WTC11 (cell line): ENCODE measurements around the gene GAS2. TPM values are rescaled to one million over a fixed set of nuclear protein-coding genes. Genes with fewer than 3 reads are reported as not detected.

ENCODE experiments used
- ATAC-seq: fragments of 200-7000 bp; cut with Tn5 transposase; 2 replicates; pipeline ENCODE4 v1.10.0; 2021; ENCODE audit warnings: mild to moderate bottlenecking, moderate library complexity
- CTCF ChIA-PET: fragments of 300-600 bp; sonication (Branson Sonifier 250); formaldehyde crosslinking; loops from one replicate; lab custom pipeline; 2021; ENCODE audit warnings: antibody characterized with exemption; lab: Charles Lee
- POLR2A ChIA-PET: fragments of 350-600 bp; sonication (Branson Sonifier 250); formaldehyde crosslinking; loops from one replicate; lab custom pipeline; 2021; ENCODE audit warnings: antibody characterized with exemption; lab: Charles Lee
- DNase-seq: peaks from one replicate; pipeline ENCODE4 v3.0.0; 2021; ENCODE audit warnings: low spot score
- H3K27ac Mint-ChIP-seq: 2 replicates; pipeline ENCODE4 v1.8.0; 2021; ENCODE audit warnings: mixed read lengths
- H3K27me3 Mint-ChIP-seq: 2 replicates; pipeline ENCODE4 v1.8.0; 2021; ENCODE audit warnings: low read depth, mild to moderate bottlenecking, moderate library complexity, mixed read lengths
- H3K36me3 Mint-ChIP-seq: 2 replicates; pipeline ENCODE4 v1.8.0; 2021; ENCODE audit warnings: mixed read lengths
- H3K4me1 Mint-ChIP-seq: 2 replicates; pipeline ENCODE4 v1.8.0; 2022; ENCODE audit warnings: mixed read lengths
- H3K4me3 Mint-ChIP-seq: 2 replicates; pipeline ENCODE4 v1.8.0; 2021; ENCODE audit warnings: mild to moderate bottlenecking, moderate library complexity, mixed read lengths
- H3K9me3 Mint-ChIP-seq: 2 replicates; pipeline ENCODE4 v1.8.0; 2021; ENCODE audit warnings: mixed read lengths
- CBFB ChIP-seq: sonication (generic); formaldehyde crosslinking; IDR thresholded peaks from 2 replicates; pipeline ENCODE4 v1.8.1; 2022; ENCODE audit warnings: mild to moderate bottlenecking, low read depth, missing genetic modification reagents
- EMX1 ChIP-seq: fragments of 250-450 bp; sonication (Bioruptor Pico); IDR thresholded peaks from 2 replicates; pipeline ENCODE4 v1.8.0; 2021; ENCODE audit warnings: mild to moderate bottlenecking
- IRF2 ChIP-seq: sonication (generic); formaldehyde crosslinking; IDR thresholded peaks from 2 replicates; pipeline ENCODE4 v1.8.0; 2022; ENCODE audit warnings: low read depth, missing genetic modification reagents, borderline replicate concordance
- KAT7 ChIP-seq: sonication (generic); formaldehyde crosslinking; IDR thresholded peaks from 2 replicates; pipeline ENCODE4 v1.8.1; 2023; ENCODE audit warnings: missing genetic modification reagents, mild to moderate bottlenecking, borderline replicate concordance
- MYBL2 ChIP-seq: sonication (generic); formaldehyde crosslinking; IDR thresholded peaks from 2 replicates; pipeline ENCODE4 v1.8.1; 2023; ENCODE audit warnings: mild to moderate bottlenecking, moderate library complexity, missing genetic modification reagents
- NFE2L1 ChIP-seq: sonication (generic); formaldehyde crosslinking; IDR thresholded peaks from 2 replicates; pipeline ENCODE4 v1.8.1; 2023; ENCODE audit warnings: missing genetic modification reagents
- NFYB ChIP-seq: sonication (generic); formaldehyde crosslinking; conservative IDR thresholded peaks from 2 replicates; pipeline ENCODE4 v1.8.0; 2022; ENCODE audit warnings: low read depth, missing genetic modification reagents
- NR2C2 ChIP-seq: sonication (generic); formaldehyde crosslinking; IDR thresholded peaks from 2 replicates; pipeline ENCODE4 v1.8.0; 2022; ENCODE audit warnings: mild to moderate bottlenecking, missing genetic modification reagents
- OVOL2 ChIP-seq: fragments of 250-450 bp; sonication (Bioruptor Pico); IDR thresholded peaks from 2 replicates; pipeline ENCODE4 v1.9.0; 2021; ENCODE audit warnings: mild to moderate bottlenecking, borderline replicate concordance
- RORB ChIP-seq: fragments of 250-450 bp; sonication (Bioruptor Pico); IDR thresholded peaks from 2 replicates; pipeline ENCODE4 v1.9.0; 2021; ENCODE audit warnings: mild to moderate bottlenecking
- SP1 ChIP-seq: sonication (generic); formaldehyde crosslinking; conservative IDR thresholded peaks from 2 replicates; pipeline ENCODE4 v1.8.1; 2022; ENCODE audit warnings: missing genetic modification reagents
- TP53 ChIP-seq: sonication (generic); formaldehyde crosslinking; IDR thresholded peaks from 2 replicates; pipeline ENCODE4 v1.8.1; 2023; ENCODE audit warnings: mild to moderate bottlenecking, missing genetic modification reagents
- ZNF232 ChIP-seq: sonication (generic); formaldehyde crosslinking; IDR thresholded peaks from 2 replicates; pipeline ENCODE4 v1.8.0; 2022; ENCODE audit warnings: mild to moderate bottlenecking, missing genetic modification reagents
- ZNF317 ChIP-seq: sonication (generic); formaldehyde crosslinking; IDR thresholded peaks from 2 replicates; pipeline ENCODE4 v1.8.1; 2023; ENCODE audit warnings: low read depth, mild to moderate bottlenecking, moderate library complexity, missing genetic modification reagents, borderline replicate concordance
- ZNF396 ChIP-seq: fragments of 250-450 bp; sonication (Bioruptor Pico); IDR thresholded peaks from 2 replicates; pipeline ENCODE4 v1.8.0; 2021; ENCODE audit warnings: mild to moderate bottlenecking, moderate library complexity, borderline replicate concordance
- total RNA-seq: library from RNA; stranded (reverse); gene quantifications from 3 replicates; pipeline ENCODE4 v1.2.3, GENCODE V29; 2021
- TF ChIP-seq, protein P1 (sequence below): fragments of 250-450 bp; sonication (Bioruptor Pico); IDR thresholded peaks from 2 replicates; pipeline ENCODE4 v1.9.0; 2021; ENCODE audit warnings: mild to moderate bottlenecking, borderline replicate concordance
- TF ChIP-seq, protein P2 (sequence below): sonication (generic); formaldehyde crosslinking; IDR thresholded peaks from 2 replicates; pipeline ENCODE4 v1.8.1; 2023; ENCODE audit warnings: mild to moderate bottlenecking, missing genetic modification reagents, moderate library complexity
- TF ChIP-seq, protein P3 (sequence below): sonication (generic); formaldehyde crosslinking; IDR thresholded peaks from 2 replicates; pipeline ENCODE4 v1.8.1; 2023; ENCODE audit warnings: mild to moderate bottlenecking, missing genetic modification reagents, borderline replicate concordance
- TF ChIP-seq, protein P4 (sequence below): sonication (generic); formaldehyde crosslinking; IDR thresholded peaks from 2 replicates; pipeline ENCODE4 v1.8.1; 2023; ENCODE audit warnings: mild to moderate bottlenecking, missing genetic modification reagents, moderate library complexity
- TF ChIP-seq, protein P5 (sequence below): sonication (generic); formaldehyde crosslinking; IDR thresholded peaks from 2 replicates; pipeline ENCODE4 v1.8.0; 2023; ENCODE audit warnings: missing genetic modification reagents
- TF ChIP-seq, protein P6 (sequence below): sonication (generic); formaldehyde crosslinking; IDR thresholded peaks from 2 replicates; pipeline ENCODE4 v1.8.0; 2023; ENCODE audit warnings: missing genetic modification reagents, mild to moderate bottlenecking, borderline replicate concordance

Gene GAS2
- total RNA-seq, 1 experiment from 2014 or later = 1.8 TPM

DNA sequence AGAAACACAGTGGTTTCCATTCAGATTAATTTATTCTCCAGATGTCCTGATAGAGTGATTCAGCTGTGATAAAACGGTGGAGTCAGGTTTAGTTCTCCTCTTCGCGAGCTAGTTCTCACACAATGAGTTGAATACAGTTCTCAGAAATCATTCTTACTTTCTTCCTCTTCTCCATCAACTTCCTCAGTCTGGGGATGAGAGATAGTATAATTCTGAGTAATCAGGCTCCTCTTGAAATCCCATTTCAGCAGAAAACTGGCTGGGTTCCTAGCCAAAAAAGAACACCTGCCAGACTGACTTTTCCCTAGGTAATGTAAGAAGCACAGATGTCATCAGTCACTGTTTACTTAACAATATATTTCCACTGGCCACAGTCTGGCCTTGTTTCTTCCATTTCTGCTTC lies 86.5 kb downstream of the GAS2 start:
- Mint-ChIP-seq H3K27ac (no peak overlapping the region), H3K4me3 (no peak overlapping the region), H3K27me3 (no peaks in the 10 kb centered on the region), H3K4me1 (peaks cover 7% of the 10 kb centered on the region), H3K9me3 (no peaks in the 10 kb centered on the region), H3K36me3 (no peaks in the 10 kb centered on the region)
- CTCF ChIA-PET = no interaction called here
- POLR2A ChIA-PET = interaction anchor here (0.5 kb wide), 1 partner anchor 1108 kb away, joined by 3 read pairs; no protein-coding TSS in a partner anchor
- ATAC-seq = no peak
- TF ChIP-seq ZNF317 (CRISPR knock-in tag) = no peak
- no peak for TF ChIP-seq KAT7 (CRISPR knock-in tag)
- TF ChIP-seq, protein P1, sequence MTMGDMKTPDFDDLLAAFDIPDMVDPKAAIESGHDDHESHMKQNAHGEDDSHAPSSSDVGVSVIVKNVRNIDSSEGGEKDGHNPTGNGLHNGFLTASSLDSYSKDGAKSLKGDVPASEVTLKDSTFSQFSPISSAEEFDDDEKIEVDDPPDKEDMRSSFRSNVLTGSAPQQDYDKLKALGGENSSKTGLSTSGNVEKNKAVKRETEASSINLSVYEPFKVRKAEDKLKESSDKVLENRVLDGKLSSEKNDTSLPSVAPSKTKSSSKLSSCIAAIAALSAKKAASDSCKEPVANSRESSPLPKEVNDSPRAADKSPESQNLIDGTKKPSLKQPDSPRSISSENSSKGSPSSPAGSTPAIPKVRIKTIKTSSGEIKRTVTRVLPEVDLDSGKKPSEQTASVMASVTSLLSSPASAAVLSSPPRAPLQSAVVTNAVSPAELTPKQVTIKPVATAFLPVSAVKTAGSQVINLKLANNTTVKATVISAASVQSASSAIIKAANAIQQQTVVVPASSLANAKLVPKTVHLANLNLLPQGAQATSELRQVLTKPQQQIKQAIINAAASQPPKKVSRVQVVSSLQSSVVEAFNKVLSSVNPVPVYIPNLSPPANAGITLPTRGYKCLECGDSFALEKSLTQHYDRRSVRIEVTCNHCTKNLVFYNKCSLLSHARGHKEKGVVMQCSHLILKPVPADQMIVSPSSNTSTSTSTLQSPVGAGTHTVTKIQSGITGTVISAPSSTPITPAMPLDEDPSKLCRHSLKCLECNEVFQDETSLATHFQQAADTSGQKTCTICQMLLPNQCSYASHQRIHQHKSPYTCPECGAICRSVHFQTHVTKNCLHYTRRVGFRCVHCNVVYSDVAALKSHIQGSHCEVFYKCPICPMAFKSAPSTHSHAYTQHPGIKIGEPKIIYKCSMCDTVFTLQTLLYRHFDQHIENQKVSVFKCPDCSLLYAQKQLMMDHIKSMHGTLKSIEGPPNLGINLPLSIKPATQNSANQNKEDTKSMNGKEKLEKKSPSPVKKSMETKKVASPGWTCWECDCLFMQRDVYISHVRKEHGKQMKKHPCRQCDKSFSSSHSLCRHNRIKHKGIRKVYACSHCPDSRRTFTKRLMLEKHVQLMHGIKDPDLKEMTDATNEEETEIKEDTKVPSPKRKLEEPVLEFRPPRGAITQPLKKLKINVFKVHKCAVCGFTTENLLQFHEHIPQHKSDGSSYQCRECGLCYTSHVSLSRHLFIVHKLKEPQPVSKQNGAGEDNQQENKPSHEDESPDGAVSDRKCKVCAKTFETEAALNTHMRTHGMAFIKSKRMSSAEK (CRISPR knock-in tag) = no peak
- no peak for TF ChIP-seq NR2C2 (CRISPR knock-in tag)
- no peak for TF ChIP-seq OVOL2 (CRISPR knock-in tag)
- TF ChIP-seq SP1 (CRISPR knock-in tag) = no peak
- TF ChIP-seq NFYB = no peak
- no peak for TF ChIP-seq RORB
- TF ChIP-seq, protein P2, sequence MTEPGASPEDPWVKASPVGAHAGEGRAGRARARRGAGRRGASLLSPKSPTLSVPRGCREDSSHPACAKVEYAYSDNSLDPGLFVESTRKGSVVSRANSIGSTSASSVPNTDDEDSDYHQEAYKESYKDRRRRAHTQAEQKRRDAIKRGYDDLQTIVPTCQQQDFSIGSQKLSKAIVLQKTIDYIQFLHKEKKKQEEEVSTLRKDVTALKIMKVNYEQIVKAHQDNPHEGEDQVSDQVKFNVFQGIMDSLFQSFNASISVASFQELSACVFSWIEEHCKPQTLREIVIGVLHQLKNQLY (CRISPR knock-in tag) = no peak
- DNase-seq = no peak

DNA sequence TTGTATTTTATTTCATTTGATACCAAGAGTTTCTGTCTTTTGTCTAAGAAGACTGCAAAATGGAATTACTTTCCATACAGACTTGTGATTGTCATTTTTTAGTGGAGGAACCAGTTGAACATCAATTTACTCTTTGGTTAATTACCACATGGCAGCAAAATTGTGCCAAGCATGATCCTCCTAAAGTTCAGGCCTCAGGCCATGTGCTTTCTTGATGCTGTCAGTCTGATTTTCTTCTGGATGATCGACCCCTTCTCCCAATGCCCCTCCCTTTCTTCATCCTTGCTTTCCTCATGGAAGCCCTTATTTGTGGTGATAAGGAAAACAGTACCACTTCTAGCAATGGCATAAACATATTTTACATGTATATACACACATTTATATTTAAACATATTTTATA lies 87.0 kb downstream of the GAS2 start:
- POLR2A ChIA-PET = no interaction called here
- no peak overlapping the region for H3K27ac Mint-ChIP-seq

More for the DNA sequence above, 87.0 kb downstream of the GAS2 start:
- TF ChIP-seq, protein P3, sequence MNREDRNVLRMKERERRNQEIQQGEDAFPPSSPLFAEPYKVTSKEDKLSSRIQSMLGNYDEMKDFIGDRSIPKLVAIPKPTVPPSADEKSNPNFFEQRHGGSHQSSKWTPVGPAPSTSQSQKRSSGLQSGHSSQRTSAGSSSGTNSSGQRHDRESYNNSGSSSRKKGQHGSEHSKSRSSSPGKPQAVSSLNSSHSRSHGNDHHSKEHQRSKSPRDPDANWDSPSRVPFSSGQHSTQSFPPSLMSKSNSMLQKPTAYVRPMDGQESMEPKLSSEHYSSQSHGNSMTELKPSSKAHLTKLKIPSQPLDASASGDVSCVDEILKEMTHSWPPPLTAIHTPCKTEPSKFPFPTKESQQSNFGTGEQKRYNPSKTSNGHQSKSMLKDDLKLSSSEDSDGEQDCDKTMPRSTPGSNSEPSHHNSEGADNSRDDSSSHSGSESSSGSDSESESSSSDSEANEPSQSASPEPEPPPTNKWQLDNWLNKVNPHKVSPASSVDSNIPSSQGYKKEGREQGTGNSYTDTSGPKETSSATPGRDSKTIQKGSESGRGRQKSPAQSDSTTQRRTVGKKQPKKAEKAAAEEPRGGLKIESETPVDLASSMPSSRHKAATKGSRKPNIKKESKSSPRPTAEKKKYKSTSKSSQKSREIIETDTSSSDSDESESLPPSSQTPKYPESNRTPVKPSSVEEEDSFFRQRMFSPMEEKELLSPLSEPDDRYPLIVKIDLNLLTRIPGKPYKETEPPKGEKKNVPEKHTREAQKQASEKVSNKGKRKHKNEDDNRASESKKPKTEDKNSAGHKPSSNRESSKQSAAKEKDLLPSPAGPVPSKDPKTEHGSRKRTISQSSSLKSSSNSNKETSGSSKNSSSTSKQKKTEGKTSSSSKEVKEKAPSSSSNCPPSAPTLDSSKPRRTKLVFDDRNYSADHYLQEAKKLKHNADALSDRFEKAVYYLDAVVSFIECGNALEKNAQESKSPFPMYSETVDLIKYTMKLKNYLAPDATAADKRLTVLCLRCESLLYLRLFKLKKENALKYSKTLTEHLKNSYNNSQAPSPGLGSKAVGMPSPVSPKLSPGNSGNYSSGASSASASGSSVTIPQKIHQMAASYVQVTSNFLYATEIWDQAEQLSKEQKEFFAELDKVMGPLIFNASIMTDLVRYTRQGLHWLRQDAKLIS (CRISPR knock-in tag) = no peak
- TF ChIP-seq ZNF232 (CRISPR knock-in tag) (no peak), EMX1 (no peak), IRF2 (CRISPR knock-in tag) (no peak), ZNF396 (no peak), SP1 (CRISPR knock-in tag) (no peak), NFE2L1 (no peak), TP53 (no peak), MYBL2 (CRISPR knock-in tag) (no peak), CBFB (CRISPR knock-in tag) (no peak)
- TF ChIP-seq, protein P4, sequence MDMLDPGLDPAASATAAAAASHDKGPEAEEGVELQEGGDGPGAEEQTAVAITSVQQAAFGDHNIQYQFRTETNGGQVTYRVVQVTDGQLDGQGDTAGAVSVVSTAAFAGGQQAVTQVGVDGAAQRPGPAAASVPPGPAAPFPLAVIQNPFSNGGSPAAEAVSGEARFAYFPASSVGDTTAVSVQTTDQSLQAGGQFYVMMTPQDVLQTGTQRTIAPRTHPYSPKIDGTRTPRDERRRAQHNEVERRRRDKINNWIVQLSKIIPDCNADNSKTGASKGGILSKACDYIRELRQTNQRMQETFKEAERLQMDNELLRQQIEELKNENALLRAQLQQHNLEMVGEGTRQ (CRISPR knock-in tag) = no peak
- TF ChIP-seq, protein P5, sequence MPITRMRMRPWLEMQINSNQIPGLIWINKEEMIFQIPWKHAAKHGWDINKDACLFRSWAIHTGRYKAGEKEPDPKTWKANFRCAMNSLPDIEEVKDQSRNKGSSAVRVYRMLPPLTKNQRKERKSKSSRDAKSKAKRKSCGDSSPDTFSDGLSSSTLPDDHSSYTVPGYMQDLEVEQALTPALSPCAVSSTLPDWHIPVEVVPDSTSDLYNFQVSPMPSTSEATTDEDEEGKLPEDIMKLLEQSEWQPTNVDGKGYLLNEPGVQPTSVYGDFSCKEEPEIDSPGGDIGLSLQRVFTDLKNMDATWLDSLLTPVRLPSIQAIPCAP (CRISPR knock-in tag) = no peak
- TF ChIP-seq, protein P6, sequence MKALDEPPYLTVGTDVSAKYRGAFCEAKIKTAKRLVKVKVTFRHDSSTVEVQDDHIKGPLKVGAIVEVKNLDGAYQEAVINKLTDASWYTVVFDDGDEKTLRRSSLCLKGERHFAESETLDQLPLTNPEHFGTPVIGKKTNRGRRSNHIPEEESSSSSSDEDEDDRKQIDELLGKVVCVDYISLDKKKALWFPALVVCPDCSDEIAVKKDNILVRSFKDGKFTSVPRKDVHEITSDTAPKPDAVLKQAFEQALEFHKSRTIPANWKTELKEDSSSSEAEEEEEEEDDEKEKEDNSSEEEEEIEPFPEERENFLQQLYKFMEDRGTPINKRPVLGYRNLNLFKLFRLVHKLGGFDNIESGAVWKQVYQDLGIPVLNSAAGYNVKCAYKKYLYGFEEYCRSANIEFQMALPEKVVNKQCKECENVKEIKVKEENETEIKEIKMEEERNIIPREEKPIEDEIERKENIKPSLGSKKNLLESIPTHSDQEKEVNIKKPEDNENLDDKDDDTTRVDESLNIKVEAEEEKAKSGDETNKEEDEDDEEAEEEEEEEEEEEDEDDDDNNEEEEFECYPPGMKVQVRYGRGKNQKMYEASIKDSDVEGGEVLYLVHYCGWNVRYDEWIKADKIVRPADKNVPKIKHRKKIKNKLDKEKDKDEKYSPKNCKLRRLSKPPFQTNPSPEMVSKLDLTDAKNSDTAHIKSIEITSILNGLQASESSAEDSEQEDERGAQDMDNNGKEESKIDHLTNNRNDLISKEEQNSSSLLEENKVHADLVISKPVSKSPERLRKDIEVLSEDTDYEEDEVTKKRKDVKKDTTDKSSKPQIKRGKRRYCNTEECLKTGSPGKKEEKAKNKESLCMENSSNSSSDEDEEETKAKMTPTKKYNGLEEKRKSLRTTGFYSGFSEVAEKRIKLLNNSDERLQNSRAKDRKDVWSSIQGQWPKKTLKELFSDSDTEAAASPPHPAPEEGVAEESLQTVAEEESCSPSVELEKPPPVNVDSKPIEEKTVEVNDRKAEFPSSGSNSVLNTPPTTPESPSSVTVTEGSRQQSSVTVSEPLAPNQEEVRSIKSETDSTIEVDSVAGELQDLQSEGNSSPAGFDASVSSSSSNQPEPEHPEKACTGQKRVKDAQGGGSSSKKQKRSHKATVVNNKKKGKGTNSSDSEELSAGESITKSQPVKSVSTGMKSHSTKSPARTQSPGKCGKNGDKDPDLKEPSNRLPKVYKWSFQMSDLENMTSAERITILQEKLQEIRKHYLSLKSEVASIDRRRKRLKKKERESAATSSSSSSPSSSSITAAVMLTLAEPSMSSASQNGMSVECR = no peak
- H3K9me3 Mint-ChIP-seq = no peaks in the 10 kb centered on the region
- H3K4me1 Mint-ChIP-seq = peaks cover 7% of the 10 kb centered on the region
- no peaks in the 10 kb centered on the region for H3K27me3 Mint-ChIP-seq
- no peaks in the 10 kb centered on the region for H3K36me3 Mint-ChIP-seq
- DNase-seq = no peak
- CTCF ChIA-PET = no interaction called here
- no peak overlapping the region for H3K4me3 Mint-ChIP-seq
- ATAC-seq = no peak
